ENCODE measurements around the gene TSPAN9. TPM values are rescaled to one million over a fixed set of nuclear protein-coding genes. Genes with fewer than 3 reads are reported as not detected.

TSPAN9 gene
- polyA plus RNA-seq, 1 experiment = 67.0 TPM

GRCh38 chr12:3164454-3165077, 87.4 kb downstream of the TSPAN9 start:
- no peak for TF ChIP-seq CTCF (IDR thresholded peaks at IDR 0.05; ENCODE audit: insufficient read depth, low read depth, low read length)
- H3K4me3 ChIP-seq (ENCODE audit: low read depth, low read length) = no peak overlapping the region
- ChIA-PET POLR2A (no interaction called here), CTCF (no interaction called here)
- H3K27me3 ChIP-seq (ENCODE audit: control insufficient read depth, insufficient read depth, low read length) = no peaks in the 10 kb centered on the region
- H3K36me3 ChIP-seq (ENCODE audit: control insufficient read depth, insufficient read depth, low read length) = no peaks in the 10 kb centered on the region
- no peak for DNase-seq (ENCODE audit: low read depth)

- POLR2A ChIA-PET = no interaction called here
- DNase-seq (ENCODE audit: low read depth) = no peak
- CTCF ChIA-PET = no interaction called here
- no peaks in the 10 kb centered on the region for H3K27me3 ChIP-seq (ENCODE audit: control insufficient read depth, insufficient read depth, low read length)
- H3K4me3 ChIP-seq (ENCODE audit: low read depth, low read length) = no peak overlapping the region
- no peaks in the 10 kb centered on the region for H3K36me3 ChIP-seq (ENCODE audit: control insufficient read depth, insufficient read depth, low read length)
- no peak for TF ChIP-seq CTCF (IDR thresholded peaks at IDR 0.05; ENCODE audit: insufficient read depth, low read depth, low read length)
Observed at GRCh38 chr12:3165078-3165980, 88.2 kb downstream of the TSPAN9 start.

GRCh38 chr12:3167636-3168035, 90.5 kb downstream of the TSPAN9 start:
- CTCF ChIA-PET = interaction anchor here (0.5 to 1.6 kb wide), 7 partner anchors 33 to 110 kb away, joined by 3 to 8 read pairs (median 3); no protein-coding TSS in a partner anchor
- POLR2A ChIA-PET = no interaction called here
- Histone ChIP-seq H3K36me3 (ENCODE audit: control insufficient read depth, insufficient read depth, low read length) (no peaks in the 10 kb centered on the region), H3K27me3 (ENCODE audit: control insufficient read depth, insufficient read depth, low read length) (no peaks in the 10 kb centered on the region), H3K4me3 (ENCODE audit: low read depth, low read length) (no peak overlapping the region)
- DNase-seq (ENCODE audit: low read depth) = no peak
- no peak for TF ChIP-seq CTCF (IDR thresholded peaks at IDR 0.05; ENCODE audit: insufficient read depth, low read depth, low read length)

GRCh38 chr12:3168223-3169221, 91.3 kb downstream of the TSPAN9 start:
- peak; percentile 87 for DNase-seq (ENCODE audit: low read depth)
- H3K4me3 ChIP-seq (ENCODE audit: low read depth, low read length) = no peak overlapping the region
- CTCF ChIA-PET = interaction anchor here (0.5 to 1.6 kb wide), 9 partner anchors 15 to 109 kb away, joined by 3 to 8 read pairs (median 3); no protein-coding TSS in a partner anchor

More at GRCh38 chr12:3168223-3169221, 91.3 kb downstream of the TSPAN9 start:
- TF ChIP-seq CTCF (IDR thresholded peaks at IDR 0.05; ENCODE audit: insufficient read depth, low read depth, low read length) = no peak
- H3K36me3 ChIP-seq (ENCODE audit: control insufficient read depth, insufficient read depth, low read length) = no peaks in the 10 kb centered on the region
- POLR2A ChIA-PET = interaction anchor here (0.6 kb wide), 1 partner anchor 31 kb away, joined by 3 read pairs; no protein-coding TSS in a partner anchor
- no peaks in the 10 kb centered on the region for H3K27me3 ChIP-seq (ENCODE audit: control insufficient read depth, insufficient read depth, low read length)
